WERI-Rb-1 (cell line): ENCODE measurements around the gene DNLZ.
A peak's percentile ranks its signal among the peaks of the same experiment; 100 is the strongest.

Source experiments
- DNase-seq: peaks from one replicate; pipeline ENCODE4 v3.0.0-alpha.2; 2020
- H3K27ac ChIP-seq: fragments of 250-450 bp; sonication (Bioruptor Pico); 2 replicates; pipeline ENCODE4 v1.5.1; 2020; ENCODE audit warnings: mild to moderate bottlenecking, moderate library complexity
- H3K27me3 ChIP-seq: fragments of 250-450 bp; sonication (Bioruptor Pico); 2 replicates; pipeline ENCODE4 v1.5.1; 2021; ENCODE audit warnings: mild to moderate bottlenecking, low read depth, moderate library complexity; ENCODE audit not compliant: insufficient read depth, severe bottlenecking
- H3K36me3 ChIP-seq: fragments of 250-450 bp; sonication (Bioruptor Pico); 2 replicates; pipeline ENCODE4 v1.5.1; 2020; ENCODE audit warnings: mild to moderate bottlenecking, moderate library complexity
- H3K4me3 ChIP-seq: 2 replicates; pipeline ENCODE4 v1.5.1; 2011; ENCODE audit warnings: low read depth, mild to moderate bottlenecking, control low read depth, low read length
- H3K9me3 ChIP-seq: fragments of 250-450 bp; sonication (Bioruptor Pico); 2 replicates; pipeline ENCODE4 v1.5.1; 2021; ENCODE audit warnings: mild to moderate bottlenecking, moderate library complexity; ENCODE audit not compliant: severe bottlenecking
- CTCF ChIP-seq: IDR thresholded peaks from 2 replicates; pipeline ENCODE4 v1.5.1; 2011; ENCODE audit warnings: low read depth, mild to moderate bottlenecking, control low read depth, inconsistent platforms, low read length

The DNLZ gene

GRCh38 chr9:136403538-136403914 is 40.0 kb upstream of the DNLZ start:
- Histone ChIP-seq H3K27ac (no peak overlapping the region), H3K4me3 (no peak overlapping the region), H3K36me3 (peaks cover 49% of the 10 kb centered on the region), H3K27me3 (no peaks in the 10 kb centered on the region), H3K9me3 (no peaks in the 10 kb centered on the region)
- TF ChIP-seq CTCF: no peak
- no peak for DNase-seq

GRCh38 chr9:136402067-136402466 is 38.5 kb upstream of the DNLZ start:
- no peak for DNase-seq
- no peak for TF ChIP-seq CTCF
- Histone ChIP-seq H3K27me3 (no peaks in the 10 kb centered on the region), H3K4me3 (no peak overlapping the region), H3K27ac (no peak overlapping the region), H3K36me3 (peaks cover 53% of the 10 kb centered on the region), H3K9me3 (no peaks in the 10 kb centered on the region)

GRCh38 chr9:136401173-136401922 is 37.8 kb upstream of the DNLZ start:
- peaks cover 53% of the 10 kb centered on the region for H3K36me3 ChIP-seq
- DNase-seq: no peak
- TF ChIP-seq CTCF: no peak

GRCh38 chr9:136400038-136400834 is 36.7 kb upstream of the DNLZ start, which contains the start of gene SNAPC4:
Gene SNAPC4, minus strand, starts transcription at chr9:136400170. Its CDS starts 1,742 bp downstream, at chr9:136398428.
- H3K27ac ChIP-seq: peak within 1 kb of the TSS; percentile 76
- H3K9me3 ChIP-seq: no peaks in the 10 kb centered on the region
- peaks cover 52% of the 10 kb centered on the region for H3K36me3 ChIP-seq
- peak; percentile 88 for TF ChIP-seq CTCF
- no peaks in the 10 kb centered on the region for H3K27me3 ChIP-seq
- peak within 1 kb of the TSS; percentile 78 for H3K4me3 ChIP-seq
- DNase-seq: peak; percentile 86

More at GRCh38 chr9:136401173-136401922, 37.8 kb upstream of the DNLZ start:
- Histone ChIP-seq H3K9me3 (no peaks in the 10 kb centered on the region), H3K4me3 (no peak overlapping the region), H3K27ac (no peak overlapping the region), H3K27me3 (no peaks in the 10 kb centered on the region)

- no peaks in the 10 kb centered on the region for H3K27me3 ChIP-seq
- no peak for DNase-seq
- no peaks in the 10 kb centered on the region for H3K9me3 ChIP-seq
- H3K4me3 ChIP-seq: peak overlapping the region; percentile 78
- peaks cover 52% of the 10 kb centered on the region for H3K36me3 ChIP-seq
- TF ChIP-seq CTCF: no peak
- peak overlapping the region; percentile 76 for H3K27ac ChIP-seq
Measured at GRCh38 chr9:136399176-136400037, 35.9 kb upstream of the DNLZ start.
